PC-3 (cell line): ENCODE data around the gene PIGH.

Source experiments
- CTCF ChIP-seq: fragments of 300-600 bp; sonication (generic); conservative IDR thresholded peaks from 2 replicates; pipeline ENCODE4 v1.5.1; 2017; ENCODE audit warnings: antibody characterized with exemption, low read depth, mild to moderate bottlenecking, low read length
- EZH2 ChIP-seq: fragments of 300-600 bp; sonication (generic); IDR thresholded peaks from one replicate; pipeline ENCODE4 v1.6.1; 2017; ENCODE audit warnings: antibody characterized with exemption, mild to moderate bottlenecking, low read length; ENCODE audit not compliant: unreplicated experiment

- no peak for TF ChIP-seq EZH2
- TF ChIP-seq CTCF = peak; percentile 93
Observed at GRCh38 chr14:67618617-67619063, 18.6 kb upstream of the PIGH start.
